HG03025 (cell line): ENCODE data around the gene ARHGAP6.
"Not testable (repeated sequence)": the region's sequence is repeated elsewhere in the genome, so short reads cannot be mapped to it uniquely, and the experiment has no call there.

Experiments used
- ATAC-seq: cut with Tn5 transposase; IDR thresholded peaks from one replicate; pipeline ENCODE4 v1.9.1; 2021; ENCODE audit warnings: mild to moderate bottlenecking, moderate library complexity; ENCODE audit not compliant: unreplicated experiment, low FRiP score

Gene ARHGAP6

DNA sequence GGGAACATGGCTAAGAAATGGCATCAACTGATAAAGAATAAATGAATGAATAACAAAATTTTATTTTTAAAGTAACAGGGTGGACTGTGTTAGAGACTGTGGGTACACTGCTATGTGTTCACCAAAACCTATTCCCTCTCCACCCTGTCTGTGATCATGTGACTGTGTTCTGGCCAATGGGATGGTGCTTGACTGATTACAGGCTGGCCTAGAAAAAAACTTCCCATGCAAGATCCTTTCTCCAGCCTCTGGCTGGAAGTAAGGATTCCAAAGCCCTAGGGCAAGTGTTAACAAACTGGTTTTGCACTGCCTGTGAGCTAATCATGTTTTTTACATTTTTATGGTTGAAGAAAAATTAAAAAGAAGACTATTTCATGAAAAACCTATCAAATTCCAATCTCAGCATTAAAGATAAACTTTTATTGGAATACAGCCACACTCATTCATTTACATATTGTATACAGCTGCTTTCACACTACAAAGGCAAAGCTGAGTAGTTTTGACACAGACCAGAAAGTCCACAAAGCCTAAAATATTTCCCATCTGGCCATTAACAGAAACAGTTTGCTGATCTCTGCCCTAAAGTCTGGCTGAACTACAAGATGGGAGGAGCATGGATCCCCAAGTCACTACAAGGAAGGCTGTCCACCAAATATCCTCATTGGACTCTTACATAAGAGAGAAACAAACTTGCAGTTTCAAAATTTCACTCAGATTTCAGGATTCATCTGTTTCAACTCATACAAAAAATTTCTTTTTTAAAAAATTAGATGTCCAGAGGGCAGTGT lies 133.2 kb downstream of the ARHGAP6 start:
- ATAC-seq = no peak

- no peak for ATAC-seq
Observed at GRCh38 chrX:11531226-11531625, 134.5 kb downstream of the ARHGAP6 start.

DNA sequence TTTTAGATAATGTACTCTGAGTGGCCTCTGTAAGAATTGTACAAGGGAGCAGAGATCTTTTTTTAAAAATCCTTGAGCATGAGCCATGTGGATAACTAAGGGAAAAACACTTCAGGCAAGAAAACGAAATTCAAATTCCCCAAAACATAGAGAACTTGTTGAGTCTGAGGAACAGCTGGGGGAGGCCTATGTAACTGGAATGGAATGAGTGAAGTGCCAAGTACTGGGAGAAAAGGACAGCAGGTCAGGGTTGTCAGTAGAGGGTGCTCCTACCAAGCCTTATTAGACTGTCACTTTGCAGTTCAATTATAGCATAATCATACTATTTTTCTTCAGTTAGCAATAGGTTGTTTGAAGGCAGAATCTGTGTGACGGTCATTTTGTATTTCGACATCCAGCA lies 135.1 kb downstream of the ARHGAP6 start:
- no peak for ATAC-seq

- peak; percentile 40 for ATAC-seq
Observed at GRCh38 chrX:11528623-11529022, 137.1 kb downstream of the ARHGAP6 start.

- ATAC-seq = no peak
Observed at GRCh38 chrX:11525685-11526084, 140.0 kb downstream of the ARHGAP6 start.

DNA sequence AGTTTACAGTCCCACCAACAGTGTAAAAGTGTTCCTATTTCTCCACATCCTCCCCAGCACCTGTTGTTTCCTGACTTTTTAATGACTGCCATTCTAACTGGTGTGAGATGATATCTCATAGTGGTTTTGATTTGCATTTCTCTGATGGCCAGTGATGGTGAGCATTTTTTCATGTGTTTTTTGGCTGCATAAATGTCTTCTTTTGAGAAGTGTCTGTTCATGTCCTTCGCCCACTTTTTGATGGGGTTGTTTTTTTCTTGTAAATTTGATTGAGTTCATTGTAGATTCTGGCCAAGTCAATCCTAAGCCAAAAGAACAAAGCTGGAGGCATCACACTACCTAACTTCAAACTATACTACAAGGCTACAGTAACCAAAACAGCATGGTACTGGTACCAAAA lies 146.5 kb downstream of the ARHGAP6 start:
- not testable (repeated sequence) for ATAC-seq

DNA sequence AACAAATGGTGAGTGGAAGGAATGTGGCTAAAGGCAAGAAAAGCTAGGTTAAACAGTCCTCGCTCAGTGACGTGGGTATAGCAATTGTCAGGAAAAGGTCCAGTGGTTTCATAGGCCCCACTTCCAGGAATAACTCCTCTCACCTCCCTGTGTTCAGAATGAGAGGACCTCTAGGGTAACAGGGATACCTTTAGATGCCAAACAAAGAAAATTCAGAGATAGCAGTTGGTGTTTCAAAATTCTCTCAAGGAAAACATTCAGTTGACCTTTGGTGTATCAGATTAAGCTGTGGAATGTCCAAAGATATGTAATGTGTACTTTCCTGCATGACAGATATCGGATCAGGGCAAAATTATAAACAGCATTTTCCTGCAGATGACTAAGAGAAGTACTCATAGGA lies 155.9 kb downstream of the ARHGAP6 start:
- ATAC-seq = no peak

- no peak for ATAC-seq
Observed at GRCh38 chrX:11504234-11504633, 161.5 kb downstream of the ARHGAP6 start.

- ATAC-seq = no peak
Observed at GRCh38 chrX:11499076-11500044, 166.4 kb downstream of the ARHGAP6 start.

DNA sequence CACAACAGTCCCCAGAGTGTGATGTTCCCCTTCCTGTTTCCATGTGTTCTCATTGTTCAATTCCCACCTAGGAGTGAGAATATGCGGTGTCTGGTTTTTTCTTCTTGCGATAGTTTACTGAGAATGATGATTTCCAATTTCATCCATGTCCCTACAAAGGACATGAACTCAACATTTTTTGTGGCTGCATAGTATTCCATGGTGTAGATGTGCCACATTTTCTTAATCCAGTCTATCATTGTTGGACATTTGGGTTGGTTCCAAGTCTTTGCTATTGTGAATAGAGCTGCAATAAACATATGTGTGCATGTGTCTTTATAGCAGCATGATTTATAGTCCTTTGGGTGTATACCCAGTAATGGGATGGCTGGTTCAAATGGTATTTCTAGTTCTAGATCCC lies 174.3 kb downstream of the ARHGAP6 start:
- ATAC-seq = not testable (repeated sequence)

DNA sequence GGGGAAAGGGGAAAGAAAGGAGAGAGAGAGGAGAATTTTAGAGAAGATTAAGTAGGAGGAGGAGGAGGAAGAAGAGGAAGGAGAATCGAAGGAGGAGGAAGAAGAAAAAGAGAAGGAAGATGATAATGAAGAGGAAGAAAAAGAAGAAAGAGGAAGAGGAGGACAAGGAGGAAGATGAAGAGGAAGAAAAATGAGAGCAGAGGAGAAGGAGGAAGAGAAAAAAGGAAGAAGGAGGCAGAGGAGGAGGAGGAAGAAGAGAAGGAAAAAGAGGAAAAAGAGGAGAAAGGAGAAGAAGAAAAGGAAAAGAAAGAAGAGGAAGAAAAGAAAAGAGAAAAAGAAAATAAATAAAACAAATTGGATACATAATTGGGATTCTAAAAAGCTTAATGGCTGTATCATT lies 181.4 kb downstream of the ARHGAP6 start:
- ATAC-seq = no peak

GRCh38 chrX:11481035-11481434 lies 184.7 kb downstream of the ARHGAP6 start:
- ATAC-seq = no peak

DNA sequence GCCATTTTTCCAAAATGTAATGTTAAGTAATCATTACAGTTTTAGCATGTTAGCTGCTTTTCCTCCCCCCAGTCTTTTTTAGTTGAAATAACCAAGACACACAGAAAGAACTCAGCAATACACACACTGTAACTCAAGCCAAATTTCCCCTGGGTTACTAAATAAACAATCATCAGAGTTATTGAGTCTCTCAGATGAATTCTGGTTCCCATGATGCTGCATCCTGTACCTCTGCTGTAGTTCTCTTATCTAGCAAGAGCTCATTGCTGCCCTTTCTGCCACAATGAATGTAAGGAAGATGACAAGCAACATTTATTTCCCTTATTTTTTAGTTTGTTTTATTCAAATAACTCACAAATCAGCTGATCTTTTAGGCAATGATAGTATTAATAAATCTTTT lies 185.1 kb downstream of the ARHGAP6 start:
- no peak for ATAC-seq

DNA sequence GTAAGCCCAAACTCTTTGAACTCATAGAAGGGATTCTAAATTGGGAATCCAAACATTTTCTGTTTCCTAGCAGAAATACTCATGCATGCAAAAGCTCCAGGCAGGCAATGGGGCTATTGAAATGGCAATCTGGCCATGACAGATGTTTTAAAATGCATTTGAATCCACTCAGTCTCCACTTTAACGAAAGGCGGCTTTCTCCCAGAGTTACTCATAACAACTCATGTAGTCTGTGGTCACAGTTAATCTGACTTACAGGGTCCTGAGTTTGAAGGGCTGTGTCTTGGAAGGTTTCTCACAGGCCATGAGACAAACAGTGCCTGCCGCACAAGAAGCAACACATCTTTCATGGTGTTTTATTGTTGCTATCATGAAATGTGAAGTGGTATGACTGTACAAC lies 186.8 kb downstream of the ARHGAP6 start:
- no peak for ATAC-seq

- no peak for ATAC-seq
Observed at GRCh38 chrX:11478026-11478425, 187.7 kb downstream of the ARHGAP6 start.

DNA sequence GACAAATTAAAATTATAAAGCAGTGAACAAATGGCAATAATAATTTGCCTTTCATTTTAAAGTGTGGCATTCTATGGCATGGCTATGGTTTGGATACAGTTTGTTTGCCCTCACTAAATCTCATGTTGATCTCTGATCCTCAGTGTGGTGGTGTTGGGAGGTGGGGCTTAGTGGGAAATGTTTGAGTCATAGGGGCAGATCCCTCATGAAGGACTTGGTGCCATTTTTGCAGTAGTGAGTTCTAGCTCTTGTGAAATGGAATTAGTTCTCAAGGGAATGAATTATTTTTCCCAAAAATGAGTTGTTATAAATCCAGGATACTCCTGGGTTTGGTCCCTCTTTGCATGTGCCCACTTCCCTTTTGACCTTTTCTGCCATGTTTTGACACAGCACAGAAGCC lies 191.1 kb downstream of the ARHGAP6 start:
- no peak for ATAC-seq

DNA sequence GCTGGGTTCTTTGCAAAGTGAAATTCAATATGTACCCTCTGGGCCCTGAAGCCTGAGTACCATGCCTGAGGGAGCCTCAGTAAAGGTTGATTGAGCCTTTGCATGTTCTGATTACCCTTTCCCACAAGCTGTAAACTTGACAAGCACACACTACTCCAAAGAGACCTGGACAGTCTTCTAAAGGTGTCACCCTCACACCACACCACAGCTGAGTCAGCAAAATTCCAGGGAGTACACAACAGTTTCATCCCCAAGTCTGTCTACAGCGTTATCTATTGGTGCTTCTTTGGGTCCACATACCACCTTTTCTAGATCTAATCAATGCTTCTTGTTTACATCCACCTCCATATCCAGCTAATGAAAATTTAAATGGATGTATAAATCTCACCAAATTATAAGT lies 191.7 kb downstream of the ARHGAP6 start:
- ATAC-seq = no peak

DNA sequence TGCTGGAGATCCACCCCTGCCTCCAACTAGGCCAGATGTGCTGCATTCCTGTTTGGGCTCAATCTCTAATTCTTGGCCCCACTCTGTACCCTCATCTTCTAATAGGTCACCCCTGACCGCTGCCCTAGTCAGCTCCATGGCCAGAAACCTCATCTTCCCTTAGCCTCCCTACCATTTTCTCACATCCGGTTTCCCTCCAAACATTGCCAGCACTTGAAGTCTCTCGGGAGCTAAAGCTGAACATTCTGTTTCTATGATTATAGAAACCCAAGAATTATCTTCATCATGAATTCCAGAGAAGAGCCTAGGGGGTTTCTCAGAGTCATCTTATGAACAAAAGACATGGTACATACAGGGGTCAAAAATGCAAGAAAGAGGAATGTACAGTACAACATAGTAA lies 192.8 kb downstream of the ARHGAP6 start:
- ATAC-seq = no peak

- no peak for ATAC-seq
Observed at GRCh38 chrX:11472381-11472780, 193.3 kb downstream of the ARHGAP6 start.

DNA sequence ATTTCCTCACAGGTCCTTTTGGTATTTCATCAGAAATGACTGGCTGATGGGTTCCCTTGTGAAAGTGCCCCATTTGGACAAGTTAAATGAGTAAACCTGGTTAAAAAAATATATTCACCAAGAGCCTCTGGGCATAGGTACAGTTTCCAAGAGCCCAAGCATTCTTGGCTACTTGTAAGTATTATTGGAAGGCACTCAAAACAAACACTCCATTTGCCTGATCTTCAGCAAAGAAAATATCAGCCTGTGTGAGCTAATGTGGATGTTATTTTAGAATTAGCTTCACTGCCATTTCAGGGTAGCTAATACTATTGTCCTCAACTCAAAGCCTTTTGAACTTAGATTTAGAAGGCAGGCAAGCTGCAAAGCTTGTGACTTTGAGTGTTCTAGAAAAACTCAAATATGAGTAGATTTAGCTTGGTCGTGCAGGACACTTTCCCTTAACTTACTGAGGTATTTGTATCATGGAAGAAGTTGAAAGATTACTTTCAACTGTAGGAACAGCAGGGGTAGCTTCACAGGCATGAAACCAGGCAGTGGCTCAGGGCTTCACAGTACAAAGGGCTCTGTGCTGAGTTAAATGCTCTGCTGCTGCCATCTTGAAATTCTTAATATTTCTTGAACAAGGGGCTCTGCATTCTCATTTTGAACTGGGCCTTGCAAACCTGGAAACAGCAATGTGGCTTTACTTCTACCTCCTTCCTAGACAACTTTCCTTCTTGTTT lies 195.3 kb downstream of the ARHGAP6 start:
- no peak for ATAC-seq
